ENCODE results near the gene PPHLN1.
"Not testable (repeated sequence)": the region's sequence is repeated elsewhere in the genome, so short reads cannot be mapped to it uniquely, and the experiment has no call there.

Gene PPHLN1

DNA sequence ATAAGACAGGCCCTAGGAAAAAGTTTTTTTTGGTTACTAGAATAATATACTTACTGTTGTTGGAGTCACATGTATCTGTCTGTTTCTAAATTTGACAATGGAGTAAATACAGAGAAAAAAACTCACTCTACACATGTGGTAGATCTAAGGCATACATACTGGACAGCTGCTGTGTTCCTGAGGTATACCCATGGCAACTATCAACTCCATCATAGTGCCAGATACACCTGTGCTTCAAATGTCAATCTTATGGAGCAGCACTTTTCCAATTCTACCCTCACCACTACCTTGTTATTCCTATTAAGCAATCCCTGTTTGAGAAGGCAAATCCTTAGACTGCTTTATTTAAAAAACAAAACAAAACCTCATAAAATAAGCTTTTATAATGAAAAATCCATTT is 3.4 kb upstream of the PPHLN1 start:
- DNase-seq (ENCODE audit: low read depth in 3 of 3) = no peak

- no peak for DNase-seq (ENCODE audit: low read depth in 3 of 3)
These were observed 2.1 kb upstream of the PPHLN1 start for GRCh38 chr12:42323856-42324255.

DNA sequence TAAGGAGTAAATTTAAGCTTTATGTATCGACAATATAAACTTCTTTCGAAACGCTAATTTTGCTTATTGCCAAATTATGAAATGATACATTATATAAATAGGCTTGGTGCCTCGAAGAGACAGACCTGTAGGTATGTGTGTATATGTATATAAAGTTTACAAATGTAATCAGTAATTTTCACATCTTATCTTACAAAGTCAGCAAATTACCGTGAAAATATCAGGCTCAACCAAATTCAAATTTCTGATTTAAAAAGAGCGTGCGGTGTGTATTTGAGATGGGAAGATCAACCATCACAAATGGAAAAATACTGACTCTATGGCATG is 678 bp upstream of the PPHLN1 start:
- DNase-seq (ENCODE audit: low read depth in 3 of 3) = no peak

DNA sequence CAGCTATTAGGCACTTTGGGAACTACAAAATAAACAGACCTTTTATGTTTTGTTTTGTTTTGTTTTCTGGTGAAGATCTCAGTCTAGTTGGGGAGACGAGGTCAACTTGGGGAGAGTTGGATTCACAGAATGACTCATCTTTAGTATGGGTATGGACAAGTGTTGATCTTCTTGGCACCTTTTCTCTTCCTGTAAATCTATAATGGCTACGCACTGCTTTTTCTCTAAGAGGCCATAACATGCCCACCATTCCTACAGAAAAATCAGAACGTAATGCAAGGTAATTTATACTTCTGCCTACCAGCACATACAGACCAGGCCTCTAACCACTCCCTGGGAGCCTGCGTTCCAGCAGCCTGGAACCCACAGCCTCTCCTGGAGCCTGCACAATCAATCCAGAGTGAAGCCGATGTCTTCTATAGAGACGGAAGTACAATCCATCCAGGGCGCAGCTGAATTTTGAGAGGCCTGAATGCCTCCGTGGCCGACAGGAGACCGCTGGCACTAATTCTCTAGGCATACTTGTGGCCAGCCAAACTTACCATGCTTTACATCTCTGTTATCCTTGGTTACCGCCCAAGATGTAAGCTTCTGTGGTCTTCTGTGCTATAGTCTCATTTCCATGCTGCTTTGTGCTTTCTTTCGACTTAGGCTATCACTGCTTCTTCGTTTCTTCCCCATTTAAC is 717 bp downstream of the PPHLN1 start:
- DNase-seq (ENCODE audit: low read depth in 3 of 3) = no peak

GRCh38 chr12:42327227-42327590 is 1.2 kb downstream of the PPHLN1 start:
- DNase-seq (ENCODE audit: low read depth in 3 of 3) = no peak

DNA sequence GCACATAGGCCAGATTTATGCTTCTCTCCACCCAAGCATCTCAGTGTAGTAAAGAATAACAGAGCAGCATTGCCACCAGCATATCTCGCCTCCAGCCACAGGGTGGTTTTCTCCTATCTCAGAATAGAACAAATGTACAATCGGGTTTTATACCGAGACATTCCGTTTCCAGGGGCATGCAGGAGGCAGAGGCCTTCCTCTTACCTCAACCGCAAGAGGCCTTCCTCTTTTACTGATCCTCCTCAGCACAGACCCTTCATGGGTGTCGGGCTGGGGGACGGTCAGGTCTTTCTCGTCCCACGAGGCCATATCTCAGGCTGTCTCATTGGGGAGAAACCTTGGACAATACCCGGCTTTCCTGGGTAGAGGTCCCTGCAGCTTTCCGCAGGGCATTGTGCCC is 4.1 kb downstream of the PPHLN1 start:
- not testable (repeated sequence) for DNase-seq (ENCODE audit: low read depth in 3 of 3)

DNA sequence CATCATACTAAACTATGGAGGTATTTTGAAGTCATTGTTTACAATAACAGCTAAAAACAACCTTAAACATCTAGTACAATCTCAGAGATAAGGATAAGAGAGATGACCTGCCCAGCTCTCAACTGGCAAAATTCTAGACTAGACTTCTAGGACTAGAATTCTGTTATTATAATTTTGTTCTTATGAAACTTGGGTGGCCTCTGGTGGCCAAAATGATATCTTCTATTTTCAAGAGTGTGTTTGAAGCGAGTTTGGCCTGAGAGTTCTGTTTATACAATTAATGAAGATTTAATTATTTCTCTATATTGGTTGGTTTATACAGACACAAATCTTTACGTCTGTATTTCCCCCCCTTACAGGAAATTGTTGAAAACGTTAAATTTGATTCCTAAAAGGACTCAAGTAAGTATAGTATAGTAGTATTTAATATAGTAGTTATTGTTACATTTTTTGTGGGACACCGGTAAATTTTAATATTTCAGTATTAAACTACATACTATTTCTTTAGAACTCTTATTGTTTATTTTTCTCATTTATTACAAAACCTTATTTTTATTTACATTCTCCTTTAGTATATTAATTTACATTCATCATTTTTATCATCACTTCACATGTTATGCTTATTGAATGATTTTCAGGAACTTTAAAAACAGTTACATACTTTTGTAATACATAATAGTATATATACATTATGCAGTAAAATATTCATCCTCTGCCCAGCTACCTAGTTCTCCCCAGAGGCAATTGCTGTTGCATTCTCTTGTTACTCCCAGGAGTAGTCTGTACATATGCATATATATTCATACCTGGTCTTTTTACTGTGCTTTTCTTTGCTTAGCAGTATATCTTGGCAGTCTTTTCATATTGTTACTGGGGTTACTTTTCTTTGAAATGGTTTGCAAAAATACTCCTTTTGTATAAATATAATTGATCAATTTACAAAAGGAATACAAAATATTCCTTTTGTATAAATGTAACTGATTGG is 6.6 kb downstream of the PPHLN1 start:
- DNase-seq (ENCODE audit: low read depth in 3 of 3) = no peak

GRCh38 chr12:42336286-42336685 is 10.3 kb downstream of the PPHLN1 start:
- DNase-seq (ENCODE audit: low read depth in 3 of 3) = no peak

- no peak for DNase-seq (ENCODE audit: low read depth in 3 of 3)
These were observed 12.3 kb downstream of the PPHLN1 start for GRCh38 chr12:42338280-42338679.

GRCh38 chr12:42342028-42342427 is 16.1 kb downstream of the PPHLN1 start:
- DNase-seq (ENCODE audit: low read depth in 3 of 3) = no peak

GRCh38 chr12:42343721-42344120 is 17.8 kb downstream of the PPHLN1 start:
- DNase-seq (ENCODE audit: low read depth in 3 of 3) = no peak

DNA sequence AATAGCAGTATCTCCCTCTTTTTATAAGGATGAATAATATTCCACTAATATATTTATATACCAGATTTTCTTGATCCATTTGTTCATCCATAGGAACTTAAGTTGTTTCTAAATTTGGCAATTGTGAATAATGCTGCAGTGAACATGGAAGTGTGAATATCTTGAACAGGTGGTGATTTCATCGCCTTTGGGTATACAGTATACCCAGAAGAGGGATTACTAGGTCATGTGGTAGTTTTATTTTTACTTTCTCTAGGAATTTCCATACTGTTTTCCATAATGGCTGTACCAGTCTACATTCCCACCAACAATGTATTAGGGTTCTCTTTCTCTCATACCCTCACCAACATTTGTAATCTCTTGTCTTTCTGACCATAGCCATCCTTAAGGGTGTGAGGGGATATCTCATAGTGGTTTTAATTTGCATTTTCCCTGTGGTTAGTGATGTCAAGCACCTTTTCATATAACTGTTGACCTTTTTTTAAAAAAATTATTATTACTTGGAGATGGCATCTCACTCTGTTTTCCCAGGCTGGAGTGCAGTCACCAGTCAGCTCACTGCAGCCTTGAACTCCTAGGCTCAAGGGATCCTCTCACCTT is 20.5 kb downstream of the PPHLN1 start:
- DNase-seq (ENCODE audit: low read depth in 3 of 3) = no peak

GRCh38 chr12:42349119-42350020 is 23.4 kb downstream of the PPHLN1 start:
- DNase-seq (ENCODE audit: low read depth in 3 of 3) = not testable (repeated sequence)

DNA sequence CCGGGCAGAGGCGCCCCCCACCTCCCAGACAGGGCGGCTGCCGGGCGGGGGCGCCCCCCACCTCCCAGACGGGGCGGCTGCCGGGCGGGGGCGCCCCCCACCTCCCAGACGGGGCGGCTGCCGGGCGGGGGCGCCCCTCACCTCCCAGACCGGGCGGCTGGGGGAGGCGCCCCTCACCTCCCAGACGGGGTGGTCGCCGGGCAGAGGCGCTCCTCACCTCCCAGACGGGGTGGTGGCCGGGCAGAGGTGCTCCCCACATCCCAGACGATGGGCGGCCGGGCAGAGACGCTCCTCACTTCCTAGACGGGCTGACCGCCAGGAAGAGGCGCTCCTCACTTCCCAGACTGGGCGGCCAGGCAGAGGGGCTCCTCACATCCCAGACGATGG is 24.0 kb downstream of the PPHLN1 start:
- not testable (repeated sequence) for DNase-seq (ENCODE audit: low read depth in 3 of 3)

- DNase-seq (ENCODE audit: low read depth in 3 of 3) = no peak
These were observed 30.4 kb downstream of the PPHLN1 start for GRCh38 chr12:42356344-42356743.

GRCh38 chr12:42360747-42361403 is 34.9 kb downstream of the PPHLN1 start:
- no peak for DNase-seq (ENCODE audit: low read depth in 3 of 3)

- no peak for DNase-seq (ENCODE audit: low read depth in 3 of 3)
These were observed 36.1 kb downstream of the PPHLN1 start for GRCh38 chr12:42361909-42362646.

DNA sequence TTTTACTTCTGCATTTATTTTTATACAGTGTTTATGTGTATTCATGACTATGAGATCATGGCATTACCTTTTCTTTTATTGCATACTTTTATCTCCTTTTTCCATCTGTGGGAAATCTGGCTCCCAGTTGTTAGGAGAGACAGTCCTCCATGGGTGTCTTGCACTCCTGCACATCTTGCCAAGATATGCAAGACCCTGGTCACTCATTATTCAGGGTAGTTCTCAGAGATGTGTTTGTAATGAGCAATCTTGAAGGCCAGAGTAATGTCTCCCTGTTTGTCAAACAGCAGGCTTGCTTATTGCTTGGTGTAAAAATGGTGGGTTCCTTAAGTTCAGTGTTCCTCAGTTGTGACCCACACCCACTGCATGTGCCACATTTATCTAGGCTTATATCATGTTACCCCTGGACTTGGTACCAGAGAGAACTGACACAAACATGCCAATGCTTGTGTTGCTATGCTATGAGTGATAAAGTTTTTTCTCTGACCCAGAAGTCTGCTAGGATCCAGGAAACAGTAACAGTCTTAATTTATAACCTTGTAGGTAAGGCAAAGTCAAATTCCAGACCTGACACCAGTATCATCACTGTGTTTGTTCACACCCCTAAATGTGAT is 36.8 kb downstream of the PPHLN1 start:
- no peak for DNase-seq (ENCODE audit: low read depth in 3 of 3)

DNA sequence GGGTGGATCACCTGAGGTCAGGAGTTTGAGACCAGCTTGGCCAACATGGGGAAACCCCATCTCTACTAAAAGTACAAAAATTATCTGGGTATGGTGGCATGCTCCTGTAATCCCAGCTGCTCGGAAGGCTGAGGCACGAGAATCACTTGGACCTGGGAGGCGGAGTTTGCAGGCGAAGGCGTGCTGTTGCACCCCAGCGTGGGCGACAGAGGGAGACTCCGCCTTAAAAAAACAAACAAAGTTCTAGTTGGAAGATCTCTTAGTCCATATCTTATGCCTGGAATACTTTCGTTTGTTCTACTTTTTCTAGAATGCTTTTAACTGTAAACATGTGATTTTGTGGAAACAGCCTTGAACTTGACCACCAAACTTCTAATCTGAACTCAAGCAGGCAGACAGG is 38.7 kb downstream of the PPHLN1 start:
- DNase-seq (ENCODE audit: low read depth in 3 of 3) = no peak

GRCh38 chr12:42365486-42365885 is 39.5 kb downstream of the PPHLN1 start:
- no peak for DNase-seq (ENCODE audit: low read depth in 3 of 3)

All from stimulated activated CD4-positive, alpha-beta T cell treated with anti-CD3 and anti-CD28 coated beads, TNF-alpha, amount 100 ng/mL, for 24 hours (primary cell).